GM18498 (cell line): ENCODE data around the gene RHBDD1.

Experiments
- ATAC-seq: cut with Tn5 transposase; IDR thresholded peaks from one replicate; pipeline ENCODE4 v1.9.1; 2021; ENCODE audit warnings: mild to moderate bottlenecking, moderate library complexity; ENCODE audit not compliant: unreplicated experiment

RHBDD1 gene

DNA sequence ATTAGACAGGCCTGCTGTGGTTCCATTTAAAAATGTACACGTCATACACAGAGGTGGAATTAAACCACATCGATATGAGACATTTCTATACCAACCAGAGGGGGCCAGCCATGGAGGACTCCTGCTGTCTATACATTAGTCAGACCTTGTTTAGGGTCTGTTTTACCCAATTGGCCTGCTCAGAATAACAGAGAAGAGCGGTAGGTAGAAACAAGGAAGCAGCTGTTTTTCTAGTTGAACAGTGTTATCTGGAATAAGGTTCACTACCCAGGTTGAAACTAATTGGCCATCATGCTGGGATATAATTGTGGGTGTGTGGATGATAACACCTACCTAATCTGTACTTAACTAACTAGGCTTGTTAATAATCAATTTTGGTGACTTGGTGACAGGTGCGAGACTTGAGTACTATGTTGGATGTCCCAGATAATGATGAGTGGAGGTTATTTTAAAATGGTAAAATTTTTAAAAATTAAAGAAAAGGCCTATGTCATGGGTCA is 47.5 kb downstream of the RHBDD1 start:
- ATAC-seq = no peak

DNA sequence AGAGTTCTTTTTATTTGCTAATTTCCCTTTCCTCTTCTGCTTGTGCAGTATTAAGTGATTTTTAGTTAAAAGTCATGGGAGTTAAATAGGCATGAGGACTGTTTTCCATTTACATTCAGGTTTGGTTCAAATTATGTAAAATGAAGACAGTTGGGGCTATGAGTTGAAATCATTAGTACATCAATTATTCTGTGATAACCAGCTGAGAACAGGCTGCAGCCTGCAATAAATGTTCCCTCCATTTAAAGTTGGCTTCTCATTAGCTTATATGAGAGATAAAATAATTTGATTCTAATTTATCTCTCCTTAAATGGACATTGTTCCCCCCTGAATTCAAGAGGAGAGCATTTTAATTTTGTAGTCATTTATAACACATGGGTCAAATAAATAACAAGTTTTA is 48.3 kb downstream of the RHBDD1 start:
- ATAC-seq = no peak

- no peak for ATAC-seq
These were observed 50.0 kb downstream of the RHBDD1 start for GRCh38 chr2:226885769-226886435.

- ATAC-seq = no peak
These were observed 52.1 kb downstream of the RHBDD1 start for GRCh38 chr2:226887940-226888339.

DNA sequence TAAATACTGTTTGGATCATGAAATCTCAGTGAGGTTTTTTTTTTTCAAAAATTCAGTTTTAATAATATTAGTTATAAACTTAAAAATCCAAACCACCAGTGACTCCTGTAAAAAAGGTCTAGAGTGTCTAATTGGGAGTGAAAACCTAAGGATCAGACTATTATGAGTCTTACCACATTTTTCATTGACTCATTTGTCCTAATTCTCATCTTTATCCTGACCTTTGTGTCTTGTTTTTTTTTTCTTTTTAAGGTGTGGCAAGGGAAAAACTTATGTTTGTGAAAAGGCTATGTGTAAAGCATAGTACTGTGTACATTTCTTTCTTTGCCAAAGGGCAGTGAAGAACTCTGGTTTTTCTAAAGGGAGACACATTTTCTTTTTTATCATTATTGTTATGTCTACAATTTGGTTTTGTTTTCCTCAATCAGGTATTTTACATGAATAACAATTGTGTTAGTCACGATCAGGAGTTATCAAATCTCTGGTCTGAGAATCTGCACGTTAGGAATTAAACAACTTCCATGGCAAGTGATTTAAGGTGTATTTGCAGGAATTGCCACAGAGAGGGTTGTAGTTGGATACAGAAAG is 52.6 kb downstream of the RHBDD1 start:
- no peak for ATAC-seq

DNA sequence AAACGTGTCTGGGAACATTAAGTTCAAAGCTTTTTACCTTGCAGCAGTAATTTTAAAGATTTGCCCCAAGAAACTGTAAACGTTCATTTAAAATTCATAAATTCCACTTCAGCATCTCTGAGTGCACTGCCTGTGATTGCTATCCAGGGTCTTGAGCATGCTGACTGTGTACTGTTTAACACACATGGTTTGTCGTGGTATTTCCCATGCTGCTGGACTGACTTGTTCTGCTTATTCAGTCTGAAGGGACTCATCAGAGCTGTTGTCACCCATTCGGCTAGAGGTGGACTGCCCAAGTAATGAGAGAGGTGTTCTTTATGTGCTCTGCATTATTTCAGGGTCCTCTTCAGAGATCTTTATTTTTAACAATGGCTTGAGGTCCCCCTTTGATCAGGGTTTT is 53.1 kb downstream of the RHBDD1 start:
- no peak for ATAC-seq

DNA sequence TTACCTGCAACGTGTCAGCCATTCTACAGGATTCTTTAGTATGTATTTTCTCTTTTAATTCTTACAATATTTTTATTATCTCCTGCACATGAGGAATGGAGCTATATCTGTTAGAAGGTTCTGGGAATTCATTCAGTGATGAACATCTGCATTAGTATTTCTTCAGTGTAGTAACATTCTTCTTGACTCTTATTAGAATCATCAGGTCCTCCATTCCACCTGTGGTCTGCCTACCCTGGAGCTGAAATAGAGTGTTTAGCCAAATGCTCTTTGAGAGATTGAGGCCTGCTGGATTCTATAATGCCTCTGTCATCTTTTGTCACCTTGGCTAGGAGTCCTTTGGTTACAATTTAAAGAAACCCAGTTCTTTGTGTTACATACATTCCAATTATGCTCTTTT is 54.4 kb downstream of the RHBDD1 start:
- no peak for ATAC-seq

DNA sequence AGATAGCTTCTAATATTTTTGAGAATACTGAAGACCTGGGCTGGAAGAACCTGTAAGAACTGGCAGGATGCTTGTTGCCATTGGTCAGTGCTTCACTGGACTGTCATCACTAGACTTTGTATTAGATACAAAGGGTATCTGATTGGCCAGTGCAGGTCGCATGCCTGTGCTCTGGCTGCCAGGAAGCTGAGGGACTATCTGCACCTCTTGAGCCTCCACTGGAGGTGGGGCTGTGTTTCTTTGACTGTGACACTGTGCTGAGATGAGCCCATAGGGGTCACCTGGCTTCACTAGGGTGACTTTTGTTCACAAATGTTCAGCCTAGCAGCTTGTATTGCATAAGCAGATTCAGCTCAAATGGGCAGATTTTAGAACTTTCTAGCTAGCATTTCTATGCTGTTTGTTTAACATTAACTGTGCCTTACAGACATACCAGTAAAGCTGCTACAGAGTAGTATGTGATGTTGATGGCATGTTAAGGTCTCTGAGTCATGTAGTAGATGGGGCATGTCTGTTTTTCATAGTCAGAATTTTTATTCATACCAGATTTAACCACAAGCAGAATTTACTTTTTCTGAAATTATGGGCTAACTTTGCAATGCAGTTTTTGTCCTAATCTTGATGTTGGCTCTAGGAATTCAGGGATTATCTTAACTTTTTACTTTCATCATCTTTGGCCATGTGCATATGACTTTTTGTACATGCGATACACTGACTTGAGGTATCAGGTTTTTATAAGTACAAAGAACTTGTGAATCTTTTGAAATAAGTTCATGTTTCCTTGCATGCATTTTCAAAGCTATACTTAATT is 56.1 kb downstream of the RHBDD1 start:
- no peak for ATAC-seq

DNA sequence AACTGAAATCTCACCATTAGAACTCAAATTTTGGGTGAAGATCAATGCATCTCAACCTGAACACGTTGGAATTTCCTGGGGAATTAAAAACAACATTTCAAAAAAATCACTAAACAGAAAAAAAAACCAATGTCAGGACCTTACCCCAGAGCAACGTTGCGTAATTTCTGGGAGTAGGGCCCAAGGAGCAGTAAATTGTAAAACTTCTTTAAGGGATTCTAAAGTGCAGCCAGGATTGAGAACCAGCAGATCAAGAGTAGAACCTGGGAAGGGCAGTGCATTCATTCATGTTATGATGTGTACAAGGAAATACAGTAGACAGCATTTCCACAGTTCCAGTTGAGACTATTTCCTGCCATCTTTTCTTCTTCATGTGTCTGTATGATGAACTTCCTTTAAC is 56.9 kb downstream of the RHBDD1 start:
- ATAC-seq = no peak

DNA sequence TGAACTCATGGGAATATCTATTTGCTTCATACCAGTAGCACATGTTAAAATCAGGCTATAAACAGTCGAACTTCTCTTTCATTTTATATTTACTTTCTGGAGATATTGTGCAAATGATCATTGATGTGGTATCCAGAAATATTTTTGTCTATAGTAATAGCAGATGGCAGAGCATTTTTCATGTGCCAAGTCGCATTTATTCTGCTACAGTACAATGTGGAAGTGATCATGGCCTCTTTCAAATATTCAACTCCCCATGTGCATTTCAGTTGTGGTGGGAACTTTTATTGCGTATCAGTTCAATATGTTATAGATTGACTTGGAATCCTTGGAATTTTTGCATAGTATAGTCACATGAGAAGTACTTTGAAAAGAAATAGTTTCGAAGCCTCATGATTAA is 57.4 kb downstream of the RHBDD1 start:
- no peak for ATAC-seq

DNA sequence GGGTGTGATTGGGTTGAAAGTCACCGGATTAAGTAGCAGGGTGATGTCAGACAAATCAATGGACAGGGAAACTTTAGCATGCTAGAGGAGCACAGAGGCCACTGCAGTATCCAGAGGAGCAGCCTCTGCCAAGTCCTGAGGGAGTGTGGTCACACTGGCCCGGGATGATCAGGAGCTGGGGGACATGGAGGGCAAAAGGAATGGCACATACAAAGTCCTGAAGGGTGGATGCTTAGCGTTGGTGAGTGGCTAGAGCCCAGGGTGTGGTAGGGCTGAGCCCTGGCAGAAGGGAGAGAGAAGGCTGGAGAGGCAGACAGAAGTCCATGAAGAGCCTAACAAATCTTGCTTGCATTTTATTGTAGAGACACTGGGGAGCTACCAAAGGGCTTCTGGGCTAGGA is 58.9 kb downstream of the RHBDD1 start:
- ATAC-seq = no peak

DNA sequence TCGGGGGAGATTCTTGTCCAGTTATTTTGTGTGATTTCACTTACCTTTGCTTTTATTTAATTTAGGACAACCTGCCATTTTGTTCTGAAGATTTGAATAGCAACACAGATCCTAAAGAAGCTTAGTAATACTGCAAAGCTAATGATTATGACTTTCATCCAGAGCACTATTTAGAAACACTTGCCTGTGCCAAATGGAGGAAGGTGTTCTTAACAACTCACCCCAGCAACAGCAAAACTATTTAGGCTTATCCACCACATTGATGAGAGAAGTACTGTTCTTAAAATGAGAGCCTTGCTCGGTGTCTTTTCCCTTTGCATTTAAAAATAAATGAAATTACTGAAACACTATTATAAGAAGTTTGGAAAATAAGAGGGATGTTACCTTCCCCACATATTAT is 59.7 kb downstream of the RHBDD1 start:
- ATAC-seq = no peak

DNA sequence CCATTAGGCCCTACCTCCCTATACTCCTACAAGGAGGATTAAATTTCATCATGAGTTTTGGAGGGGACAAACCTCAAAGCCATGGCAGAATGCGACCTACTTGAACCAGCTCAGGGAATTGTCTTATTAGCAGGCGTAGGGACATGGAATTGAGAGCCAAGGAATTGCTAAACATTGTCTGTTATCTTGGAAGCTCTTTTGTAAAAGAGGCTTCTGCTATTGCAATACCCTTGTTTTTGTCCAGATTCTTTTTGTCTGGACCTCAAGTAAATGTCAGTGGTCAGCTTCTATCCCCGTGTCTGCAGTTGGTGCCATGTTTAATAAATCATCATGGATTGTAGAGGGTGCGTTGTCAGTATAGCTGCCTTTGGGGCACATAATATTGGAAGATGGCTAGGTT is 62.3 kb downstream of the RHBDD1 start:
- no peak for ATAC-seq

DNA sequence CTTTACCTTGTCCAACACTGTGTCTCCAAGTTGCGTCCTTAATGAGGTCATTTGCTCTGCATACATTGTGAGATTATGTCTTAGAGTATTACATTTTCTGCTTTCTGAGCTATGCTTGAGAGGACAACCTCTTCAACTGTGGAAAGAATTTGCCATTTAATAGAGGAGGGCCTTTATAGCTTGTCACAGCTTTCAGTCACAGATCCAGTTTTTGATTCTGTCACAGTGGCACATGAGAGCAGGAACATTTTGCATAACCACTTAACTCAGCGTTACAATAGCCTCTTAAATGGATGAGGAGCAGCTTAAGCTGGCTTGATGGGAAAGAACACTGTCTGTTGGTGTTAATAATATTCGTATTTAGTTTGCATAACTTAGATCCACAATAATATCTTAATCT is 63.0 kb downstream of the RHBDD1 start:
- no peak for ATAC-seq

GRCh38 chr2:226902041-226902966 is 66.5 kb downstream of the RHBDD1 start:
- no peak for ATAC-seq

DNA sequence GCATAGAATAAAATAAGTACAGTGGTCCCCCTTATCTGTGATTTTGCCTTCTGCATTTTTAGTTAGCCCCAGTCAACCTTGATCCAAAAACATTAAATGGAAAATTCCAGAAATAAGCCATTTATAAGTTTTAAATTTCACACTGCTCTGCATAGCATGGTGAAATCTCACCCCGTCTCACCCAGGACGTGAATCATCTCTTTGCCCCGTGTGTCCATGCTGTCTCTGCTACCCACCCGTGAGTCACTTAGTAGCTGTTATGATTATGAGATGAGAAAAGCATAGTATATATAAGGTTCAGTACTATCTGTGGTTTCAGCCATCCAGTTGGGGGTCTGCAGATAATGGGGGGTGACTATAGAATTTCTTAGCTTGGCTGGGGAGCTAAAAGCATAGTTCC is 67.3 kb downstream of the RHBDD1 start:
- ATAC-seq = no peak

- ATAC-seq = peak; percentile 35
These were observed 68.7 kb downstream of the RHBDD1 start for GRCh38 chr2:226904592-226904991.

GRCh38 chr2:226905718-226906117 is 69.9 kb downstream of the RHBDD1 start:
- ATAC-seq = peak; percentile 39

GRCh38 chr2:226906163-226906693 is 70.4 kb downstream of the RHBDD1 start:
- ATAC-seq = peak; percentile 80

- ATAC-seq = no peak
These were observed 73.3 kb downstream of the RHBDD1 start for GRCh38 chr2:226909126-226909525.

DNA sequence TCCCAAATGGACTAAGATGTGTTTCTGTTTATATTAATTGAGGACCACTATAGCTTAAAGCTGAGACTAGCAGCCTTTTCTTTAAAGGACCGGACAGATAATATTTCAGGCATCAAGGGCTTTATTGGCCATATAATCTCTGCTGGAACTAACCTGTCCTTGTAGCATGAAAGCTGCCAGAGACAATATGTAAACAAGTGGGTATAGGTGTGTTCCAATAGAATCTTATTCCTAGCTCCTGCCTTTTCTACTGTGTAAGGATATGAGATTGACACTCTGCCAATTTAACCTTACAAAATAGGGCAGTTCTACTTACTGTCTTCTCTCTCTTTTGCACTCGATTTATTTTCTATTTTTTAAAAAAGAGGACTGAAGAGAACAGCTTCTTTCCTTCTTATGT is 74.0 kb downstream of the RHBDD1 start:
- no peak for ATAC-seq
